ELF-1 (cell line): ENCODE measurements around the gene NPDC1.

ENCODE experiments used
- DNase-seq: peaks from one replicate; pipeline ENCODE4 v3.0.0-alpha.2; 2016; ENCODE audit warnings: low read depth, low spot score

NPDC1 gene

DNA sequence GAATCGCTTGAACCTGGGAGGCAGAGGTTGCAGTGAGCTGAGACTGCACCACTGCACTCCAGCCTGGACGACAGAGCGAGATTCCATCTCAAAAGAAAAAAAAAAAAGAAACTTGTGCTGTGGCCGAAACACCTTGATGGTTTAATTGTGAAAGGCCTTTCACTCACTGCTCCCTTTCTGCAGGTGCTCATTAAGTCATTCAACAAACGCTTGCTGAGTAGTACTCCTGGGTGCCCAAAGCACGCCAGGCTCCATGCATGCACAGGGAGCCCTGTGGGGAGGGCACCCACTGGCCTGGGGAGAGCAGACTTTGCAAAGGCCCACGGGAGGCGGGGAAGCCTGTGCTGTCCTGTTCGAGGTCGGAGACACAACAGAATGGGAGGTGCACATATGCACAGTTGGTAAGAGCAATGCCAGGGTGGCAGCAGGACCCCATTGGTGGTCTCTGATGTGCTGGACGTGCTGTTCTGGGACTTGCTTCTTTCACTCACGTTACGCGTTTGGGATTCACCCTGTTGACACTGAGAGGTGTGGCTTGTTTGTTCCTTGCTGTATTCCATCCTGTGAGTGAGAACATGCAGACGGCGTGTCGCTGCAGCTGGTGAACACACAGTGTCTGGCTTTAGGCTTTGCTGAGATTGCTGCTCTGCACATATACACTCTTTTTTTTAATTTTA lies 10.9 kb upstream of the NPDC1 start:
- DNase-seq = no peak

DNA sequence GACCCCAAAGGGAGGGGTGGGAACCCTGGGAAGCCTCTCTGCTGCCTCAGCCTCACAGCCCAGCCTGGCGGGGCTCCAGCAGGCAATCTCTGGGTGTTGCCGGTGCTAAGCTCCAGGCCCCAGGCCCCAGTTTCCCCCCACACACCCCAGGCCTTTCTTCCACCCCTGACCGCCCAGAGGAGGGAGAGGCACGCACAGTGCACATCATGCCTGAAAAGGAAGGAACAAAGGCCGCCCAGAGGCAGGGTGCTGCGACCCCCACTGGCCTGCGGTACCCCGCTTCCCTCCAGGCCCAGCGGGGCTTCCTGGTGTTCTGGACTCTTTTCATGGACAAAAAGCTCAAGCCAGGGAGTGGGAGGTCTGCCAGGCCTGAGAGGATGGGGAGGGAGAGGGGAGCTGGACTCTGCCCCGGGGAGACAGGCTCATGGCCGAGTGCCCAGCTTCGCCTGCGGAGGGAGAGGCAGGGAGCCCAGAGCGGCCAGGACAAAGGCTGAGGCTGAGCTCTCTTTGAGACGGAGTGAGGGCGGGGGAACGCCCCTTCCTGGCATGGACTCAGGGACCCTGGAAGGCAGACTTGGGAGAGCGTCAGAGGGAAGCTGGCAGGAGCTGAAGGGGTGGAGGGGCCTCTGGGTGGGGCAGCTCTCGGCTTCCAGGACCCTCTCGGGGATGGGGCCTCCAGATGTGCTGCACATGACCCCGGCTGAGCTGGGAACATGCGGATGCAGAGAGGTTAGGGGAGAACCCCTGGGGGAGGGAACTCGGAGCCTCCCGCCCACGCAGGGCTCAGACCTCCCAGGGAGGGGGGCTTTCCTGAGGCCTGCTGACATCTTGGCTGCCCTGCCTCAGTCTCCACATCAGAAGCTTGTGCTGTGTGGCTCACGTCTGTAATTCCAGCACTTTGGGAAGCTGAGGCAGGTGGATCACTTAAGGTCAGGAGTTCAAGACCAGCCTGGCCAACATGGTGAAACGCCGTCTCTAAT lies 9.7 kb upstream of the NPDC1 start:
- DNase-seq = no peak

DNA sequence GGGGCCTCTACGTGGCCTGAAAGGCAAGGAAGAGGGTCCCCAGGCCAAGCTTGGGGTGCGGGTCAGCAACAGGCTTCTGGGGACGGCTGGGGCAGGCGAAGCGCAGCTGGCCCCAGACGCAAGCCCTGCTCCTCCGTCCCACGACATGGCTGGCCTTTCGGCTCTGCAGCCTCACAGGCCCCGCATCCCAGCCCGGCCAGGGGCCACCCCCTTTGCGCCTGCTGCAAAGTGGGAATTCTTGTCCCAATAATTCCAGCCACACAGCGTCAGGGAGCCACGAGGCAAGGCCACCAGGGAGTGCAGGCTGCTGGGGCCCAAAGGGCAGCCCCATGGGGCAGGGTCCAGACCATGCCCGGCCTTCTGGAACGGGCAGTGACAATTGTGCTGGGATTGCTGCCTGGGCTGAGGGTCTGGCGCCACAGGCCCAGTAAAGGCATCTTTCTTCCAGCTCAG lies 9.0 kb upstream of the NPDC1 start:
- no peak for DNase-seq

DNA sequence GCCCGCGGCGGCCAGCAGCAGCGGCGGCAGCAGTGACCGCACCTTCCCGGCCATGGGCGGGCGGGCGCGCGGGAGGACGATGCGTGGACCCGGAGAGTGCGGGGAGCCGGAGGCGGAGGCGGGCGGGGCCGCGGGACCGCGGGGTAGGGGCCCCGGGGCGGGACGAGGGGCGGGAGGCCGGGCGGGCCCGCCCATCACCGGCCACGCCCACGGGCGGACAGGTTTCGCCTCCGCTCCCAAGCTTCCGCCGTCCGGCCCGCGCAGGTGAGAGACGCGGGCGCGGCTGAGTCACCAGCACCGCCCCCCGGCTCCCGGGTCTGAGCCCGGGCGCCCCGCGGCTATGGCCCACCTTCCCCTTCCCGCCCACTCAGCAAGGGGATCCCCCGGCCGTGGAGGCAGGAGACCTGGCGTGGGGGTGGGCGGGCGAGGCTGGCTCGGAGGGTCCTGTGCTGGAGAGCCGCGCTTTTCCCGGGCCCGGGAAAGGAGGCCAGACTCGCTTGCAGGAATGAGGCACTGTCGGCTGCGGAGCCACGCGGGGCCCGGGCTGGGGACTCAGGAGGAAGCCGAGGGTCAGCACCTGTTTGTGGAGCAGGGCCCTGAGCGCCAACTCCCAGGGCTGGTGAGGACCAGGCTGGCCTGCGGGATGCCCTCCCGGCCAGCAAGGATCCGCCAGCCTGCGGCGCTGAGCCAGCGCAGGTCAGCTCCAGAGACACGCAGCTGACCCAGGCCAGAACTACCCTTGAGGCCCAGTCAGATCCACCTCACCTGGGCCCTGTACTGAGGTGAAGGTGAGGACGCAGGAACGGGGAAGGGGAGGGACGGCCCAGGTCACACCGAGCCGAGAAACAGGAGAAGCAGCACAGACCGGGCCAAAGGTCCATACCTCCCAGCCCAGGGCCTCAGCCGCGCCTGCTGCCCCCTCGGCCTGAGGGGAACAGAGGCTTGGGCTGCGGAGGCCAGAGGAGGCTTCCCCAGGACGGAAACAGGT lies 8.3 kb upstream of the NPDC1 start, which contains the start of gene ENTPD2:
TSS of gene ENTPD2 (minus strand) at position 118 of the 988 bp plus-strand sequence. CDS start at position 54, 64 bp downstream.
- no peak for DNase-seq

DNA sequence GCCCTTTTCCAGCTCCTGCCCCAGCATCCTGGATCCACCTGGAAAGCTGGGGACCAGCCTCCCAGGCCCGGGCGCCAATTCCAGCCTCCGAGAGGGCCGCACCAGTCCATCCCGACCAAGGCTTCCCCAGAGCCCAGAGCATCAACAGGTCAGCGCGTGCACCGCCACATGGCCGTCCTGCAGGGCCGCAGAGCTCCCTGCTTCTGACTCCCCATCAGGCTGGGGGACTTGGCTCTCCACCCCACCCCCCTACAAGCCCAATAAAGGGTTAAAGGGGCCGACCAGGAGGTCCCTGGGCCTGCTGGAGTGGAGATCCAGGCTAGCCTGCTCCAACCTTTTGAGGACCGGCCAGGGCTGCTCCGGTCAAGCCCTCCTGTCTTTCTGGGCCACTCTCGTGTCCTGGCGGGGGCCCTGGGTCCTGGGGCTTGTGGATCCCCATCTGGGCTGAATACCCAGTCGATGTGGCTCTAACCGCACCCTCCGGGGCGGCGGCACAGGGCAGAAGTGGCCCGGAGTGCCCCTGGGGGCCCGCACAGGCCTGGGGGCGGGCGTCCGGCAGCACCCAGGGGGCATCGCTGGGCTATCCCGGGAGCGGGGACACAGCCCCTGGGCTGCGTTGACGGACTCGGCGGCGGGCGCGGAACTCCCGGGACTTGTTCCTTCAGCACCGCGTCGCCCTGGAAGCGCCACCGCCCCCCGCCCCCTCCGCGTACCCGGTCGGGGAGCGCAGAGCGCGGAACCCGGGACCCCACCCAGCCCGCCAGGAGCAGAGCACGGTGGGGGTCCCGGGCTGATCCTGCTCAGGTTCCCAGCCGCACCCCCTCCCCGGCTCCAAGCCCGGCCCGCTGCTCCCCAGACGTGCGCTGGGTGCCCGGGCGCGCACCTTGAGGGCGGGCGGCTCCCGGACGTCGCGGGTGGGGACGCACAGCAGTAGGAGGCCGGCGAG lies 7.3 kb upstream of the NPDC1 start:
- no peak for DNase-seq

DNA sequence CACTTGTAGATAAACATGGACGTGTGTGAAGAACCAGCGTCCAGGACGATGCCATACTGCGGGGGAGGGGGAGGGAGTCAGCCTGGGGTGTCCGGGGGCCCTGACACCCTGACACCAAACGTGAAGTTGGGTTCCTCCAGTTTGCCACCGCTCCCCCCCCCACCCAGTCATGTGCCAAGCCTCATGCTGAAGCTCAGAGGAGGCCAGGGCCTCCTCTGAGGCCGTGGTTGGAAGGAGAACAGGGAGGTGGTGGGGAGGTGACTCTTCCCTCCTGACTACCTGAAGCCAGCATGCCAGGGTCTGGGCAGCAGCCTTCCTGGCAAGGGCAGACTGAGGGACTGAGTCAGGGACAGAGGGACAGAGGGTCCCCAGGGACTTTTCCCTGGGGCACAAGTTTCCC lies 6.3 kb upstream of the NPDC1 start:
- no peak for DNase-seq

DNA sequence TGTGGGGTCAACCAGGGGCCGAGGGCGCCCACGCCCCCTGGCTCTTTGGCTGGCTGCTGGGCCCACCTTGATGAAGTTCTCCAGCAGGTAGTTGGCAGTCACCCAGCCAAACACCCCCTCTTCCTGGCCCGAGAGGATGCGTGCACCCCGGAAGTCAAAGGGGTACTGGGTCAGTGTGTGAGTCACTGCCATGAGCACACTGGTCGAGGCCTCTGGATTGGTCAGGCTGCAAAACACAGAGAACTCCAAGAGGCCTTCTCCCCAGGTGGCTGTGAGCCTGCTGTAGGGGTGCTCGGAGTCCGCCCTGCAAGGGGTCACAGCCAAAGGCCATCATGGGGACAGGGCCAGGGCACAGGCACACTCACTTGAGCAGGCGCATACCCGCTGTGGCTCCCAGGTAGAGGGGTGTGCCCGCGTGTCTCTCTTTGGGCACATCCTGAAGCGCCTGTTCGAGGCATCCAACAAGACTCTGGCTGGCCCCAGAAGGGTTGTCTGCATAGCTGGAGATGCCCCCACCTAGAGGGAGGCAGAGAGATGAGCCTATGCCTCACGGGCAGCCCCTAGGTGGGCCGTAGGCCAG lies 5.3 kb upstream of the NPDC1 start:
- no peak for DNase-seq

DNA sequence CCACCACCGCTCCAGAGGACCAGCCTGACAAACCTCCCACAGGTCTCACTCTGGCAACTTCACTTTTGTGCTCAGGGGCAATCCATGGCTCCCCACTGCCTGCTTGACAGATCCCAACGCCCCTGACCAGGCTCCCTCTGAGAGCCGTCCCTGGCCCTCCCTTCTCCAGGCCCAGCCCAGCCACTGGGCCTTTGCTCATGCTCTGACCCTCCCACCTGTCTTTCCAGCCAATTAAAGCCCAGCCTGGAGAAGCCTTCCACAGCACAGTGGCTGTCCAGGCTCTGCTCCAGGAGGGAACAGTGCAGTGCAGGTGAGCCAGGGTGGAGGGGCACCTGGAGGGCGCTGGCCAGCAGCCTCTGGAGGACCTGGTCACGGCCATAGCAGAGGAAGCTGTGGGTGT lies 4.6 kb upstream of the NPDC1 start:
- DNase-seq = peak; percentile 33

DNA sequence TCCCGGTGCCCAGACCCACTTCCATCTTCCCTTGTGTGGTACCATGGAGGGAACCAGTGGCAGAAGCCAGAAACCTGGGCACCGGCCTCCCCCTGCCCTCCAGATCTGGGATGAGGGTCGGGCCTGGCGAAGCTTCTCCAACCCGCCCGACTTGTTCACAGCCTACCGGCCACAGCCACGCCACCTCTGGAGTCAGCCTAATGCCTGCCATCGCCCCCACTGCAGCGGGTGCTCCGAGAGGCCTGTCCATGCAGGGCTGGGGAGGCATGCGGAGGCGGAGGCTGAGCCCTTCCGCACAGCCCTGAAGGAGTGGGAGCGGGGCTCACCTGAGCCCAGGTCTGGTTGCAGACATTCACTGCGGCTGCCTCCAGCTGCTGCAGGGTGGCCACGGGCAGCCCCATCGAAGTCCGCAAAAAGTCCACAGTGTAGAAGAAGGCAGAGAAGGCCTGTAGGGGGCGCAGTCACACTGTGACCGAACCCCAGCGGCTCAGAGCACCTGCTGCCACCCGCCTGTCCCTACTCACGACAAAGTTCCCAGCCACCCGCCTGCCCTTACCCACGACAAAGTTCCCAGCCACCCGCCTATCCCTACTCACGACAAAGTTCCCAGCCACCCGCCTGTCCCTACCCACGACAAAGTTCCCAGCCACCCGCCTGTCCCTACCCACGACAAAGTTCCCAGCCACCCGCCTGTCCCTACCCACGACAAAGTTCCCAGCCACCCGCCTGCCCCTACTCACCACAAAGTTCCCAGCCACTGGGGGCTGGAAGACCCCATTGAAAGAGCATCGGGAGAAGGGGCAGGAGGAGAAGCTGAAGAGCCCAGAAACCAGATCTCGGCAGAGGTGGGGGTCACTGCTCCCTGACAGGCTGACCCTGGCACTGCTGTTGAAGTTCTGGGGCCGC lies 3.8 kb upstream of the NPDC1 start:
- DNase-seq = peak; percentile 81

DNA sequence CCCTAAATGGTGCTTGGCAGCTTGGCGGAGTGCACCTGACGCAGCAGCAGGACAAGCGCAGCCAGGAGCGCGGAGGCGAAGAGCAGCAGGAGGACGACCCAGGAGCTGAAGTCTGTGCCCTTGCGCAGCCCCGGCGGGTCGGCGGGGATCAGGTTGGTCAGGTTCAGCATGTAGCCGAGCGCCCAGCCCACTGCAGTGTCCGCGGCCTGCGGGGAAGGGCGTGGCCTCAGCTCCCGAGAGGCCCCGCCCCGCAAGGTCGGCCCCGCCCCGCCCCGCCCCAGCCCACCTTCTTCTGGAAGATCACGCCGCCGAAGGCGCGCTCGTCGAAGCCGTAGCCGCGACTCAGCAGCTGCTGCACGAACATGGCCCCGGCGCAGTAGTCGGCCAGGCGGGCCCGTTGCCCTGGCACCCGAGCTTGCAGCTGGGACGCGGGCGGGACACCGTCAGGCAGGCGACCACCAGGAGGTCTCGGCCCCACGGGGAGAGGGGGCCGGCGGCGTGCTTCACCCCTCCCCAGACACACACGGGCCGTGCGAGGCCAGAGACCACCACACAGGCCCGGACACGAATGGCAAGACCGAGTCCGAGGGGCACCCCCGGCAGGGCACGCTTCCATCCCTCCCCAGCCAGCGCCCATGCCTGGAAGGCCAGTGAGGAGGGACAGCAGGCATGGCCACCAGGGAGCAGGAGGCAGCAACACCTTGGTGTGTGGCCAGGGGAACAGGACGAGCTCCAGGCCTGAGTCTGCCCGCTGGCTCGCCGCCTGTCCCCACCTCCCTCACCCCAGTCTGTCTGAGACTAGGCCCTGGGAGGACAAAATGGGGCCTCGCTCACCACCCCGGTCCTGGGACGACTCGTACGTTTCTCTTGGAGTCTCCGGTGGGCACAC lies 2.9 kb upstream of the NPDC1 start:
- DNase-seq = peak; percentile 66

DNA sequence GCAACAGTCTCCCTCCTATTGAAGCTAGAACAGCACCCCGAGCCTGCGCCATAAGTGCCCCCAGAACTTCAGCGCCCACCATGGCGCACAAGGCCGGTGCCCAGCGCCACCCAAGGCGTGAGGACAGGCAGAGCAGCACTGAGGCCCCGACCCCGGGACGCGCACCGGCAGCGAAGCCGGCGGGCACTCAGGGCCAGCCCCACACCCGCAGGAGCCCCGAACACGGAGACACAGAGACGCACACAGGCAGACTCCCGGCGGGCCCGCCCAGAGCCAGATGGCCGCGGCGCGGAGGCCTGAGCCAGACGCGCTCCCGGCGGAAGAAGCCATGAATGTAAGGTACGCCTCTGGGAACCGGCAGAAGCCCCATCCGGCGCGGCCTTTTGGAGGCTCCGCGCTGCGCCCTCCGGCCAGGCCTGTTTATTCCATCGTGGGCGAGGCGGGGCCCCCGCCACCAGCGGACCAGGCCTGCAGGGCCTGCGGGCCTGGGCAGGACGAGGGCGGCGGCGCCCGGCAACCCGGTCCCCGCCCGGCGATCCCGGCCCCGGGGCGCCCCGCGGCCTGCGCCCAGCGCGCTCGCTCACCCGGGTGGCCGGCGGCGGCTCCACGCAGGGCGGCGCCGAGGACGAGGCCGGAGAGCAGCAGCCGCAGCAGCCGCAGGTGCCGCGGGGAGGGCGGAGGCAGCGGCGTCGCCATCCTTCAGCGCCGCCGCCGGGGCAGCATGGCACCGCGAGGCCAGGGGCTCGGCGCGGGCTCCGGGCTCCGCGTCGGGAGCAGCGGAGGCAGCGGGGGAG lies 486 bp downstream of the NPDC1 start:
- peak; percentile 31 for DNase-seq

DNA sequence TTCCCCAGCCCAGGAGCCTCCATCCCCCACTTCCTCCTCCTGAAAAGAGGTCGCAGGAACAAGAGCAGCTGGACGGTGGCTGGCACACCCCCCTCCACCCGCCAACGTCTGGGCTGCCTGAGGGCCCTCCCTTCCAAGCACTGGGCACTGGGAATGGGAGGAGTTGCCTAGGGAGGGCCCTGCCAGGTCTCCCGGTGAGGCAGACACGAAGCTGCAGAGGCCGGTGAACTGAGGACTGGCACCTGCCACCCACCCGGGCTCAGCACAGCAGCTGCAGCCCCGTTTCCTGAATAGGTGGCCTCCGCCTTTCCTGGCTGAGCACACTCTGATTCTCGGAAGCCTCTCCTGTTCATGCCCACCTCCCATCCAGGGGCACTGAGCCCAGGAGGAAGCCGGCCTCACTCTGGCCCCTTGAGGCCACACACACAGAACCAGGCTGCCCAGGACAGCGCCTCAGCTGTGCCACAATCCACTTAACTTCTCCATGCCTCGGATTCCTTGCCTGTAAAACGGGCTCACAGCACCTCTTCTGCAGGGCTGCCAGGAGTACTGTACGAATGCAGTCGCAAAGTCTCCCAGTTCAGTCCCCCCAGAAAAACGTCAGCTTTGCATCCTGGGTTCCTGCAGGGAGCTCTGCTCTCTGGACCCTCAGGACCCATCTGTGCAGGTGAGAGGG lies 1.3 kb downstream of the NPDC1 start:
- DNase-seq = no peak

DNA sequence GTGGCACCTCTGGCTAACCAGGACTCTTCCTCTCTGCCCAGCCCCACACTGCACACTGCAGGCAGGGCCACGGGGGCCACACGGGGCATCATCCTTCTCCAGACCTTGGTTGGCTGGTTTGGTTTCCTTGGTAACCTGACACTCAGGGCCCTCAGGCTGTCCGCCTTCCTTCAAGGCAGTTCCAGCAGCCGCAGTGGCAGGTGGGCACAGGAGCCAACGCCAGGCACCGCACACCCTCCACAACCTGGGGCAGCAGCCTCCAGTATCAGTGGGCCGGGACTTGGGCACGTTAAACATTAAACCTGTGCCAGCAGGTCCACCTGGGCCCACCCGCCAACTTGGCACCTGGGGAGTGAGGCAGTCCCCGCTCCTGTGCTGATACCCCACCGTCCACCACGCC lies 1.9 kb downstream of the NPDC1 start:
- no peak for DNase-seq

DNA sequence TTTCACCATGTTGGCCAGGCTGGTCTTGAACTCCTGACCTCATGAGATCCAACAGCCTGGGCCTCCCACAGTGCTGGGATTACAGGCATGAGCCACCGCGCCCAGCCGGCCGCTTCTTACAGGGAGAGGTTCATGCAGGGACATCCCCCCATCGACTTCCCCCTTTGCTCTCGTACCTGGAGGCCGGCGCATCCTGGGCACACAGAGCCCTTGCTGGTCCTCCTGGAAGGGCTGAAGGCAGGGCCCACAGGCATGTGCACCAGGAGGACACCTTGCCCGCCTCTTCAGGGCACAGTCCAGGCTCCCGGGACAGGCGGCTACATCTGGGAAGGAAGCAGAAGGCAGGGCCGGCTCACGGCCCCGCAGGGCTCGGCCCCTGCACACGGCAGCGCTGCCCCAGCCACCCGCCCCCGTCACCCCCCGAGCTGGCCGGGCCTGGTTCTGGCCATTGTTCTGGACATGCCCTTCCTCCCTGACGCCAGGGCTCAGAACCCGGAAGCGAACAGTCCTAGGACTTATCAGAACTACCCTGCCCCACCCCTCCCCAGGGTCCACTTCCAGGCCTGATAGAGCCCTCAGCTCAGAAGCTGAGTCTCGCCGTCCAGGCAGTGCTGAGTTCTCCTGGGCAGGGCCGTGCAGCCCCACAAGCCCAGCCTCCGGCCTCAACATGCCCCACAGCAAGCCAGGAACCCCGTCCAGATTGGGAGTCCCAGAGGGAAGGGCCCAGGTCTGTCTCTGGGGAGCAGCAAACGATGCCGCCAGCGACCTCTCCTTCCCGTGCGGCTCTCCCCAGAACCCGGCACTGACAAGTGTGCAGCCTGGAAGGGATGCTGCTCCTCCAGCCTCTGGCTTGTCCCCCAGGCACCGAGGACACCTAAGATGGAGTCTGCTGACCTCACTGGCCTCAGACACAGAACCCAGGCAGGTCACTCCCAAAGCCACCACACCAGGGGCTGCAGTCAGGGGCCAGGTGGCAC lies 2.9 kb downstream of the NPDC1 start:
- no peak for DNase-seq

DNA sequence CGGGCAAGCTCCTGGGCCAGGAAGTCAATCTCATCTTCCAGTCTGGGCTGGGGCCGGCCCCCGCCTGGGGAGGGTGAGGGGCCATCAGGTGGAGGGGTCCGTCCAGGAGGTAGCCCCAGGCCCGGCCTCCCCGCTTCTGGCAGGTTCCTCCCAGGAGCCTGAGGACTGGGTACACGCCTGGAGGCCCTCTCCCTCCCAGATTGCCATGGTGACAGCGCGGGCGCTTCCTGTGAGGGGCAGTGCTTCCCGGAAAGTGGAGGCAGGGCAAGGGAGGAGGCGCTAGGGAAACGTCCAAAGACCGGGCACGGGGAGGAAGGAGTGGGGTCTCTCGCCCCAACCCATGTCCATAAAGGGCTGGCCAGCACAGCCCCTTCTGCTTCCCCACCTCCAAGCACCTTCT lies 4.9 kb downstream of the NPDC1 start:
- DNase-seq = no peak
